Heart left ventricle (tissue), 13 donors: Measurements from ENCODE around the gene FRMPD4.

Source experiments
- POLR2A ChIP-seq, 2 donors: fragments of 450-650 bp; IDR thresholded peaks; one replicate each; pipeline ENCODE4 v1.6.1; 2017; ENCODE audit warnings: antibody characterized with exemption in 2 of 2, mild to moderate bottlenecking in 2 of 2, moderate library complexity in 2 of 2
- TF ChIP-seq, protein P1 (sequence below), 12 donors: fragments of 200-600 bp; sonication (generic) in 4 of 12; IDR thresholded peaks; one replicate each; pipeline versions ENCODE4 v1.5.0 to v1.8.0; 2018 to 2022; ENCODE audit warnings: antibody characterized with exemption in 12 of 12, mild to moderate bottlenecking in 5 of 12
- donor health status: ischemic (EF 13 %, LVEDD 7.1; RV severe dilation, severe dysfunction).
- donor health status: DM: no; HTN: yes; CAD: no.
- donor health status: DM: no; HTN: no; CAD: no.
- donor health status: ischemic (EF 25% LVEDD 6.9; RV normal size, moderate dysfunction).
- donor health status: ischemic (EF 25% LVEDD 5.7; RV mildly dilated, moderate dysfunction).
- donor health status: ischemic (EF 35%, LVEDD 5.7; RV mildly dilated, moderate dysfunction).
- donor health status: nonischemic (EF 11% LVEDD 7.7; RV severe dilation, severe dysfunction).
- donor health status: DM: yes; HTN: yes; CAD: no.
- donor health status: PGD.
- donor health status: ischemic (EF 29% LVEDD 5.4; RV normal size, mild dysfunction).
- donor health status: nonischemic (EF 23%, LVEDD 6.1; RV moderate dilation, normal function).

DNA sequence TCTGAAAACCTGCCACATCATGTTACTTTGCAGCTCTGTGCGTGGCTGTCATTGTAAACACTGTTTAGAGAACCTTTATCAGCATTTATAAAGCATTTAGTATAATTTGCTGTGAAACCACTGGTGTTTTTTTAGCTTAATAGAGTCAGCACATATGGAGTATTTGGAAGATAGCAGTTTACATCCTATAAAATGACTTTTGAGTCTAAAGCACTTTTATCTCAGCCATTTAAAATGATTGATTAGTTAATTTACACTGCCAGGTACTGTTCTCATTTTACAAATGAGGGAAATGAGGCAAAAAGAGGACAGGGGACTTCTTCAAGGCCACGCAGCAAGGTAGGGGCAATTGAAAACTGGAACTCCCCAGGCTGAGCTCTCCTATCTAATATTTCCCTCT, 181.7 kb downstream of the FRMPD4 start:
- TF ChIP-seq, protein P1, sequence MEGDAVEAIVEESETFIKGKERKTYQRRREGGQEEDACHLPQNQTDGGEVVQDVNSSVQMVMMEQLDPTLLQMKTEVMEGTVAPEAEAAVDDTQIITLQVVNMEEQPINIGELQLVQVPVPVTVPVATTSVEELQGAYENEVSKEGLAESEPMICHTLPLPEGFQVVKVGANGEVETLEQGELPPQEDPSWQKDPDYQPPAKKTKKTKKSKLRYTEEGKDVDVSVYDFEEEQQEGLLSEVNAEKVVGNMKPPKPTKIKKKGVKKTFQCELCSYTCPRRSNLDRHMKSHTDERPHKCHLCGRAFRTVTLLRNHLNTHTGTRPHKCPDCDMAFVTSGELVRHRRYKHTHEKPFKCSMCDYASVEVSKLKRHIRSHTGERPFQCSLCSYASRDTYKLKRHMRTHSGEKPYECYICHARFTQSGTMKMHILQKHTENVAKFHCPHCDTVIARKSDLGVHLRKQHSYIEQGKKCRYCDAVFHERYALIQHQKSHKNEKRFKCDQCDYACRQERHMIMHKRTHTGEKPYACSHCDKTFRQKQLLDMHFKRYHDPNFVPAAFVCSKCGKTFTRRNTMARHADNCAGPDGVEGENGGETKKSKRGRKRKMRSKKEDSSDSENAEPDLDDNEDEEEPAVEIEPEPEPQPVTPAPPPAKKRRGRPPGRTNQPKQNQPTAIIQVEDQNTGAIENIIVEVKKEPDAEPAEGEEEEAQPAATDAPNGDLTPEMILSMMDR (IDR thresholded peaks at IDR 0.05) = no peak
- TF ChIP-seq POLR2A (IDR thresholded peaks at IDR 0.05) = no peak
